DMS53 treated with DMSO at 0.1 percent for 48 hours (cell line): Measurements from ENCODE around the gene SLC30A10.
"Not testable (repeated sequence)": the region's sequence is repeated elsewhere in the genome, so short reads cannot be mapped to it uniquely, and the experiment has no call there.

ENCODE experiments used
- DNase-seq: peaks from one replicate; lab custom pipeline; 2025; ENCODE audit not compliant: unreplicated experiment; lab: John Stamatoyannopoulos, UW

The SLC30A10 gene

GRCh38 chr1:219928791-219929118 lies 398 bp upstream of the SLC30A10 start:
- DNase-seq: no peak

- no peak for DNase-seq
Observed at GRCh38 chr1:219927298-219927955, 930 bp downstream of the SLC30A10 start.

DNA sequence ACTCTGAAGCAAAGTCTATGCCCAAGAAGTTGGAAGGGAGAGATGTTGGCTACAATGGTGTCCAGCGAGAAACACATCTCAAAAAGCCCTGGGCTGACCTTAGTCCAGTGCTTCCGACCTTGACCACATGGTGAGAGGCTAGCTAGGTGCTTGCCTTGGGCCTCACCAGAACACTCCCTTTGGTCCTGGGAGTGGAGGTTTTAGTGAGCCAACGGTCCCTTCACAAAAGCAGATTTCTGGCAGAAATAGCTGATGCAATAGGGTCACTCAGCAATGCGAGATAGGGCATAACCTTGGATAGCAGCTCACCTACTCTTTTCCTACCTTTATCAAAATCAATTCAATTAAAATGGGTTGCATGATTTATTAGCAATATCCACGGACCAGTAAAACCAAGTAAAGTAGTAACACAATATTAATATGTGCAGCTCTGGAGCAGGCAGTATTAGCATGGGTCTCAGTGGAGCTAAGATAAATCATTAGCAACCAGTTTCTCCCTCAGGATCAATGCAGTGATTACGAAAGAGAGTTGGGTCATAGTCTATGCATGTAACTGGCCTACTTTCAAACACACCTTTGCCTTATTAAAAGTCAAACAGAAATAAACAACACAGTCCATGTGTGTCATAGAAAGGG lies 1.9 kb downstream of the SLC30A10 start:
- no peak for DNase-seq

- no peak for DNase-seq
Observed at GRCh38 chr1:219924342-219924741, 4.0 kb downstream of the SLC30A10 start.

DNA sequence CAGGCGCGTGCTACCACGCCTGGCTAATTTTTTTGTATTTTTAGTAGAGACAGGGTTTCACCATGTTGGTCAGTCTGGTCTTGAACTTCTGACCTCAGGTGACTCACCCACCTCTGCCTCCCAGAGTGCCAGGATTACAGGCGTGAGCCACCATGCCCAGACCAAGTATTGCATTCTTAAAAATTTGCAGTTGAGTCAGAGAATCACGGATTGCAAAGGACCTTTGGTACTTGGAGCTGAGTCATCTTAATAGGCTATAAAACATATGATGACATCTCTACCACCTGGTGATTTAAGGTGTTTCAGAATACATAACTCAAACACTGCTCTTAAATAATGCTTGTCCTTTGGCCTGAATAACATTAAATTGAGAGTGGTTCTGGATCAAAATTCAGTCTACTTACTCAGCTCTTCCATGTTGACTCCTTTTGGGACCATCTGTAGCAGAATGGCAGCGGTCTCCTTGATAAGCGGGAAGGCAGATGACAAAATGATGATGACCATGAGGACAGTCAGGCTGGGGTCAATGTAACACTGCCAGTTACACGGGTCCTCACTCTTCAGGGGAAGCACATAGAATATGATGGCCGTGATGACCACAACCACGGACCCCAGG lies 10.4 kb downstream of the SLC30A10 start:
- peak; percentile 34 for DNase-seq

DNA sequence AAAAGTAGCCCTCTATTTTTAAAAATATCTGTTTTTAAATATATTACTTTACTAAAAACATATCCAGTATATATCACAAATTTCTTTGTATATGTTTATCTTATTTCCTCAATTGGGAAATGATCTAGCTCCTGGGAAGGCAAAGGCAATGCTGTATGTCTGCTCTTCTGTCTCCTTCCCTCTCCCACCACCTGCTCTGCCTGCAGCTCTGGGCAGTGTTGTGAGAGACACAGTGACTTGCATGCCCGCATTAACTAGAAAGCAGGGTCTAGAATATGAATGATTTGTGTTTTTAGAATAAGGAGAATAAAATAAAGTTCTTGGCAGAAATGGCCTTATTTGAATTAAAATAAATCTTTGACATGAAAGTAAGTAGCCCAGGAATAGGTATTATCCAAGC lies 11.1 kb downstream of the SLC30A10 start:
- no peak for DNase-seq

DNA sequence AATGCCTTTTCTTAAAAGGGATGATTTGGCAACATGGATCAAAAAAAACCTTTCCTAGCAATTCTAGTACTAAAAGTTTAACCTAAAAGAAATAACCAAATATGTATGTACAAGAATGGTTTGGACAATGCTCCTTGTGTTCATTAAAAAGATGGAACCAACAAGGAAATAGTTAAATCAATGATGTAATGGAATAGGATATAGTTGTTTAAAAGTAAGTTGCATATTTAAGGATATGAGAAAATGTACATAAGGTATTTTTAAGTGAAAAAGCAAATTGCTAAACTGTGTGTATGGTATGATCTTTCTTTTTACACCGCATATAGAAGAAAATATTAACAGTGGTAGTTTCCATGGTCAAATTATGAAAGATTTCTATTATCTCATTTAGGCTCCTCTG lies 12.1 kb downstream of the SLC30A10 start:
- no peak for DNase-seq

DNA sequence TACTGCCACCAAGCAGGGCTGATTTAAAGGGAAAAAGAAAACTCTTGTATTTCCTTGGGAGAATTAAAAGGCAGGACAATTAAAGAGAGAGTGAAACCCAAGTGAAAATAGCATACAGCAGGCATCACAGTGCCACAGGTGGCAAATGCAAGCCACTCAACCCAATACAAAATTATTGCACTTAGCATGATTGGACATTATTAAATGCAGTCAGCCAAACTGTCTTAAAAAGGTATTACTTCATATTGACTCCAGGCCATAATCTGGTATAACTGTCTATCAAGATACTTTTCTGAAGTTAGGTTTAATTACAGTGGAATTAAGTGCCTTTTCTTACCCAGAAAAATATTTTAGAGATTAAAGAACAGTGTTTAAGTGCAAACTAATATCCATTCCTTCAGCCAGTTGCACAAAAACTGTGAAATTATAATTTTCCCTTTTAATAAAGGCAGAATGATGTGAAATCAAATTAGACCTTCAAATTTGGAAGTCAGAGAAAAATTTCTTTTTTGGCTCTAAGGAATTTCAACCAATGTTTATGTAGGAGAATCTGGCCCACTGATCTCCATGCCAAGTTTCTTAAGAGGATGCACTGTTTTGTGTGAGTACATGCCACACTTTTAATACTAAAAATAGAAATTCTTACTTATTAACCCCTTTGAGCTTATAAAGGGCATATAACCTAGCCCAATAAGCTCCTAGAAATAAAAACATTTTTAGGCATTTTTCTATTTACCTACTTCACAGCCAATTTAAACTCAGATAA lies 15.2 kb downstream of the SLC30A10 start:
- no peak for DNase-seq

GRCh38 chr1:219910716-219911115 lies 17.6 kb downstream of the SLC30A10 start:
- DNase-seq: no peak

DNA sequence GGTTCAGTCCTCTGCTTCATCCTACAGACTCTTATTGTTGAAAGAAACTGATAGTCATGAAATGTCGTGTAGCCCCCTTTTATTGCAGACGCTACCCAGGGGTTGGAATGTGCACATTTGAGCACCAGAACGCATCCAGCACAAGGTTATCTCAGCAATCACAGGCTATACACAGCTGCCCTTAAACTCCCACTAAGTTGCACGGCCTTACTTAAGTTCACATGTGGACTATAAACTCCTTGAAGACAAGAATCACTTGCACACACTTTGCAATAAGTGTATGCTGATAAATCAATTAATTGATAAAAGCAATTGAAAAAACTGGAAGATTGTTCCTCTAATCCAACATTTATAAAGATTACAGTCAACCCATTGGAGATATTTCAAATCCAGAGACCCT lies 18.9 kb downstream of the SLC30A10 start:
- DNase-seq: no peak

GRCh38 chr1:219908170-219908569 lies 20.2 kb downstream of the SLC30A10 start:
- no peak for DNase-seq

GRCh38 chr1:219907772-219908070 lies 20.6 kb downstream of the SLC30A10 start:
- no peak for DNase-seq

GRCh38 chr1:219906924-219907771 lies 21.2 kb downstream of the SLC30A10 start:
- DNase-seq: no peak

DNA sequence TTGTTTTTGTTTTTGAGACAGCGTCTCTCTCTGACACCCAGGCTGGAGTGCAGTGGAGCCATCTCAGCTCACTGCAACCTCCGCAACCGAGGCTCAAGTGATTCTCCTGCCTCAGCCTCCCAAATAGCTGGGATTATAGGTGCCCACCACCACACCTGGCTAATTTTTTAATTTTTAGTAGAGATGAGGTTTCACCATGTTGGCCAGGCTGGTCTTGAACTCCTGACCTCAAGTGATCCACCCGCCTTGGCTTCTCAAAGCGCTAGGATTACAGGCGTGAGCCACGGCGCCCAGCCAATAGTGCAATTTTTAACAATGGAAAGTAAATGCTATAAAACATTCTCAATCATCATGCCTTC lies 21.8 kb downstream of the SLC30A10 start:
- not testable (repeated sequence) for DNase-seq

GRCh38 chr1:219905524-219905923 lies 22.8 kb downstream of the SLC30A10 start:
- DNase-seq: no peak

GRCh38 chr1:219904934-219905333 lies 23.4 kb downstream of the SLC30A10 start:
- no peak for DNase-seq

- DNase-seq: no peak
Observed at GRCh38 chr1:219903353-219903871, 24.9 kb downstream of the SLC30A10 start.

DNA sequence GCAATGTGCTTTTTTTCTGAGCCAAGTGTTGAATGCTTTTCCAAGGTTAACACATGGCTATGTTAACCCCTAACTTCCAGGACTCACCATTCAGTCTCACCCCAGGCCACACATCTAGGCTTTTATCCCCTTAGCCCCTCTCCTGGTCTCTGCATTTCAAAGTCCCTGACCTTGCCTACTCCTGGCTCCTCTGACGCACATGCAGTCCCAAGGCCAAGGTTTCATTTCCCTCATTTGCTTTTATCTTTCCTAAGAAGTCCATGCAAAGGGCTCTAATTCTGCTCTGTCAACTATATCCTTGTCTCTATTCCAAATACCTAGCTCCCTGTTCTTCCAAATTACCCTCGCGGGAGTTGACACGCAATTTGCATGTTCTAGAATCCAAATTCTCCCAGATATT lies 25.4 kb downstream of the SLC30A10 start:
- no peak for DNase-seq

DNA sequence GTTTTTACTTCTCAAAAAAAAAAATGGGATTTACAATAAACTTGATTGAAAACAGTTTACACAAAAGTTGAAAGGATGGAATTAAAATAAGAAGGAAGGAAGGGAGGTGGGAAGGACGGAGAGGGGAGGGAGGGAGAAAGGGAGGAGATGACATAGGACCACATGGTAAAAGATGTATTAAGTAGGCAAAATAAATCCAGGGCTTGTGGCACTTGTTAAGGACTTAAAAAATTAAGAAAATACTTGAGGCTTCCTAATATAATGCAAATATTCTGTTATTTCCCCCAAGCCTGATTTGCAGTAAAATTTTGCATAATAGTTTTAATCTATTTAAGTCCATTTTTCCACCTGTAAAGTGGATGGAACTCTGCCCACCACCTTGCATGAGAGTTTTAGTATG lies 27.5 kb downstream of the SLC30A10 start:
- no peak for DNase-seq

DNA sequence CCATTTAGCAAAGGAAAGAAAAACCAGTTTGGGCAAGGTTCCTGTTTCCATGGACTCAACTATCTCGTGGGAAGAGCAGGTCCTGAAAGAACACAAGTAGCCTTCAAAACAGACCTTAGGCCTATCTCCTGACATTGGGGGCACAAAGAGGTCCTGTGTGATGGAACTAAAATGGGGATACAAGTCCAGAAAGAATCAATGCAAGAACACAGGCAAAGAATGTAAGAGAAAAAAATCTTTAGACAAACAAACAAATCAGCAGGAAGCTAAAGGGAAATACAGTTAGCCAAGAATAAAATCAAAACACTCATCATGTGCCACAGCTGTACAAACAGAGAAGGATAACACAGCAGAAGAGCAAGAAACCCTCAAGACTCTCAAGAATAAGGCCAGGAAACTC lies 28.2 kb downstream of the SLC30A10 start:
- DNase-seq: peak; percentile 35

DNA sequence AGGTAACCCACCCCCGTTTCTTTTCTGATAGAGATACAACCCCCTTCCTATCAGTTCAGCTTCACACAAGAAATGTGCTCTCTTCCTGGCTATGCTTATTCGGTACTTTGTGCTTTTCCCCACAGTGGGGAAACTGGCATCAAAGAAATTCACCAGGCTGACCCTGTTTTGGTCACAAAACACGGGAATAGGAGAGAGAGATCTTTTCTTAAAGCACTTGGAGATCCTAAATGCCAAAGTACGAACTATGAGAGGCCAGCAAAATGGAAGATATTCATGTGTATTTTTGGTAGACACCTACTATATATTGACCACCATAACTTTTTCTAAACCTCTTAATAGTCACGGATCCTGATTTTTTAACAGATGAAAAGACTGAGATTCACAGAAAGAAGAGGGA lies 30.0 kb downstream of the SLC30A10 start:
- DNase-seq: no peak
